Hematopoietic multipotent progenitor cell treated with erythropoietin and hydrocortisone succinate and interleukin-3 and kit ligand, for 17 days (in vitro differentiated cells): Measurements from ENCODE around the gene PRR15L.
A peak's percentile ranks its signal among the peaks of the same experiment; 100 is the strongest.
"Not testable (repeated sequence)": the region's sequence is repeated elsewhere in the genome, so short reads cannot be mapped to it uniquely, and the experiment has no call there.

Source experiments
- DNase-seq: peaks from one replicate; pipeline ENCODE4 v3.0.0-alpha.2; 2015; ENCODE audit warnings: low spot score

PRR15L gene

DNA sequence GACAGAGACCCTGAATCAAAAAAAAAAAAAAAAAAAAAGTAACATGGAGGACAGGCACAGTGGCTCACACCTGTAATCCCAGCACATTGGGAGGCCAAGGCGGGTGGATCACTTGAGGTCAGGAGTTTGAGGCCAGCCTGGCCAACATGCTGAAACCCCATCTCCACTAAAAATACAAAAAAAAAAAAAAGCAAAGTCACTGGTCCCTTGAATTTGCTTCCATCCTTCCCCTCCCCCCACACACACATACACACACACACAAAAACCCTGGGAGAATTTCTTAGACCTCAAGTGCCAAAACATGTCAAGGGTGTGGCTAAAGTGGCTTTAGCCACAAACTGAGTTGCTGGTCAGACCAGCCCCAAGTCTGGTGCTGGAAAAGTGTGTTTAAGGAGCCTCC is 30.8 kb upstream of the PRR15L start:
- not testable (repeated sequence) for DNase-seq

DNA sequence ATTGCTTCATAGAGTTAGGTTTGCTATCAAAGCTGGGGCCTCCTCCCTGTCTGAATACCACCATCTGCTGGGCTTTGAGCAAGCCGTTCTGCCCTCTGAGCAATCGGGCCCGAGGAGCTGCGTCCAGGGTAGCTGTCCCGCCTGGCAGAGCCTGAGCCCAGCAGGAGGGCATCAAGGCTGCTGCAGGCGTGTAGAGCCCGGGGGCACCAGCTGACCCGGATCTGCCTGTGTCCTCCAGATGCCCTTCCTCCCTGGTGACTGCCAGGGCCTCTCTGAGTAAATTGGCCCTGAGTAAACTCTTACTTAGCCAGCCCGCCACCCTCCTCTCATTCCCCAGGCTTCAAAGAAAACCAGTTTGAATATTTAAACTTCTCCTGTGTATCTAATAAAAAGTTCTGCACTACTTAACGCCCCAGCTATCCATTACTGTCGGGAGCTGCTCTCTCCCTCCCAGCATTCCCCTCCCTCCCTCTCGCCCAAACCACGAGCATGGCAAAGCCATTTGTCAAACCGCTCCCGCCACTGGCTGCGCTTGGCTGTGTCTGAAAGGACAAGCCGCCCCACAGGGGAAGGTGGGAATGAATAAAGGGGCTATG is 29.7 kb upstream of the PRR15L start:
- DNase-seq, result no peak

DNA sequence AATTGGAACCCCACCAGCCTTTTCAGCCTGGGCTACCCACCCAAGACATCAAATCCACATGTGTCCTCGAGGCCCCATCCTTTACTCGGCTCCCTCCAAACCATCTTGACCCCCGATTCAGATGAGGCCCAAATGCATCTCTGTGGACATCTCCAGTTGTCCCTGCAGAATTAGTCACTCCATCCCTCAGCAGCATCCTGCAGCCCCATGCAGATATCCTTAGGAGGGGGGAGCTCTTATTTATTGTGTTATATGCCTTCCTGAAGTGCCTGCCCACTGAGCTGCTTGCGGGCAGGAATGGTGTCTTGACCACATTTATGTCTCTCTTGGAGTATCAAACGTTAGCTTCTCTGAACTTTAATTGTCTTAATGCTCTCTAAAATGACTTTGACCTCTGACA is 28.8 kb upstream of the PRR15L start:
- DNase-seq, result no peak

DNA sequence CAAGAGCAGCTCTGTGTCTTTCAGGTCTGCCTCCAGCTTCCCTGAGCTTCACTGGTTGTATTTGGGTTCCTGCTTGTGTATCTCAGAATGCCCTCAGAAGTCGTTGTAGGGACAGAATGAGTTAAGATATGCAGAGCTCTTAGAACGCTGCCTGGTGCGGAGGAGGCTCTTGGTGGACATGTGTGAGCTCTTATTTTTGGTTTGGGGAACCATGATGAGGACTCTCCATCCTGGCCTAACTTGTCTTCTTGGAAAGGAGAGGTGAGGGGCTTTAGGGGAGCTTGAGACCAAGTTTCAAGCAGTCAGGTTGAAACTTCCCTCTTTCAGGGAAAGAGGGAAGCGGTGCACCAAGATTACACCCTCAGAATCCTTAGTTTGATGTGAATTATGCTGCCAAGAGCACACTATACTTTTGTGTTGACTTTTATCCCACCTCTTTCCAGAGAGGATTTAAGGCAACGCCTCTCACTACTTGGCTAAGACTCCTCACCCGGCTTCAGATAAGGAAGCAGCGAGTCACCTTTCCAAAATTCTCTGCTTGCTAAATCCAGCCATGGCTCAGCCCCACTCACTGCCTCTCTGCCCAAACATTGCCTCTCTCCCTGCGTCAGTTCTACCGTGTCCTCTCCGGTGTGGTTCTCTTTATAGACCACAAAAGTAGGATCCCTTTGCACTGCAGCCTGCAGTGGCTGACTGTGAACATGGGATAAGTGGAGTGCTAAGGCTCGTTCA is 26.0 kb upstream of the PRR15L start:
- DNase-seq, result no peak

DNA sequence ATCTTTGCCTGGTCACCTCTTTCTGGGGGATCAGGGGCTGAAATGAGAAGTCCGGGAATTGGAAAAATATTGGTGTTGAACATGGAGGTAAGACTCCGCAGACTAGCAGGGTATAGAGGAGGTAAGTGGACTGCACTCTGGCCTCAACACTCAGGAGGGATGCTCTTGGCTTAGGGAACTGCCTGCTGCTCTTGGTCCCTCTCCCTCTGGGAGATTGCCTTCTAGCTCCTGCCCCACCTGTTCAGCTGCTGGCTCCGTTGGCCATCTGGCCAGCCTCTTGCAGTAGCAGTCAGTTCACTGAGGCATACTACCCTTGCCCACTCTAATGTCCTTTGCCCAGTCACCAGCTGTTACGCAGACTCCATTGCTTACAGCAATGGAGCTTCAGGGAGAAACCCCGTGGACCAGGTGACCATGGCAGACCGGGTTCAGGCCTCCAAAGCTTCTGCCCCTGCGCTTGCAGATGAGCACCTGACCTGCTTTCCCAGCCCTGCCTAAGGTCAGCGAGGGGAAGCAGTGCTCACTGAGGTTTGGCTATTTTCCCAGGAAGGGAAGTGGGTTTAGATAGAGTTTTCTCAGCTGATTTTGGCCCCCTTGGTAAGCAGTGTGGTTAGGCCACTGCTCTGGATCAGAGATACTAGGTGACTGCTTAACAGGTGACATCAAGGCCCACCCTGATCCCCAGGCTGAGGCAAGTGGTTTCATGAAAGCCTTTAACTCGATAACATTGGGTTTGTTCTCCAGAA is 25.1 kb upstream of the PRR15L start:
- DNase-seq, result no peak

DNA sequence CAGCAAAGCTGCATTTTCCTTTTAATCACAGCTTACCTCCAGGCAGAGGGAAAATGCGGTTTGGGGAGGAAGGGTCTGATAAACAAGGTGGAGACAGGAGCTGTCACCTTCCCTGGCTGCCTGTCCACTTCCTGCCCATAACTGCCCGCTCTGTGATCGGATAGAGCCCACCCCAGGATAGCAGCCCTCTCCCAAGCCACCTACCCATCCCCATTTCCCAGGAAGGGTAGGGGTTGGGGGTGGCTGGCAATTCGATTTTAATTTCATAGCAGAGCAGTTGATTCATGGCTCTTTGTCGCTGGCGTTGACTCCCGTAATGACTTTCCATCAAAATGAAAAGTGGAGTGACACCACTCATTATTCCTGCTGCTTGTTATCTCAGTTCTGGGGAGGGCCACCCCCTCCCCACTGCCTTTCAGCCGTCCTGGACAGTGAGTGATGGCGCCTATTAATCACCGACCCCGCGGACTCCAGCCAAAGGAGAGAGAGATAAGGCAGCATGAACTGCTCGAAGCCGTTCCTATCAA is 24.5 kb upstream of the PRR15L start:
- DNase-seq, result no peak

DNA sequence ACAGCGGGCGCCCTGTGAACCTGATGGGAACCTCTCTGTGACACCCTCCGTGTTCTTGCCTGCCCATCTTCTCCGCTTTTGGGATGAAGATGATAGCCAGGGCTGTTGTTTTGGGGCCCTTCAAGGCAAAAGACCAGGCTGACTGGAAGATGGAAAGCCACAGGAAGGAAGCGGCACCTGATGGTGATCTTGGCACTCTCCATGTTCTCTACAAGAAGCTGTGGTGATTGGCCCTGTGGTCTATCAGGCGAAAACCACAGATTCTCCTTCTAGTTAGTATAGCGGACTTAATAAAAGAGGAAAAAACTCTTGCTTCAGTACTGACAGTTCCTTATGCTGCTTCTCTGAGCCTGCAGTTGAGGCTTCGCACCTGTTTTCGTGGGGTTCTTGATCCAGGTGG is 23.8 kb upstream of the PRR15L start:
- no peak for DNase-seq

DNA sequence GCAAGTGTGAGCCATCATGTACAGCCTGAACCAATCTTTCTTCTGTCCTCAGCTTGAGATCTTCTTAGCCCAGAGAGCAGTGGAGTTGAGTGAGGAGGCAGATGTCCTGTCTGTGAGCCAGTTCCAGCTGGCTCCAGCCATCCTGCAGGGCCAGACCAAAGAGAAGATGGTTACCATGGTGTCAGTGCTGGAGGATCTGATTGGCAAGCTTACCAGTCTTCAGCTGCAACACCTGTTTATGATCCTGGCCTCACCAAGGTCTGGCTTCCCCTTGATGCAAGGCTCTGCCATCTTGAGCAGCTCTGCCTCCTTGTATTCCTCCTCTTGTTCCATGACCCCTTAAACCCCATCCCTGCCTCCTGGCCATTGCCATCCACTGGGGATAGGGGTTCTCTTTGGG is 22.9 kb upstream of the PRR15L start:
- no peak for DNase-seq

DNA sequence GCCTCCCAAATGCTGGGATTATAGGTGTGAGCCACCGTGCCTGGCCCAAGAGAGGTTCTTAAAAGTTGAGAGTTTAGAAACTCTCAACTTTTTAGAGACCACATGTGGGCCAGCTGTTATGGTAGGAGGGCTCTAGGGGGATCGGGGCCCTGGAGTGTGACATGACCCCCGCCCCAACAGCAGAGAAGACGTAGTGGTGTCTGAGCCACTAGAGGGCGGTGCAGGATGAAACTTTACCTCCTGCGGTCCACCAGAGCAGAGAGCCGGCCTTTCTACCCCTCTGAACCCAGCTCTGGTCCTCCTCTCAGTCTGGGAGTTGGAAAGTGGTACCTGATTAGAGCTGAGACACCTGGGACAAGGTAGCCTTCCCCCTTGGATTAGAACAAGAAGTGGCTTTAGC is 20.6 kb upstream of the PRR15L start:
- DNase-seq, result peak; percentile 51

DNA sequence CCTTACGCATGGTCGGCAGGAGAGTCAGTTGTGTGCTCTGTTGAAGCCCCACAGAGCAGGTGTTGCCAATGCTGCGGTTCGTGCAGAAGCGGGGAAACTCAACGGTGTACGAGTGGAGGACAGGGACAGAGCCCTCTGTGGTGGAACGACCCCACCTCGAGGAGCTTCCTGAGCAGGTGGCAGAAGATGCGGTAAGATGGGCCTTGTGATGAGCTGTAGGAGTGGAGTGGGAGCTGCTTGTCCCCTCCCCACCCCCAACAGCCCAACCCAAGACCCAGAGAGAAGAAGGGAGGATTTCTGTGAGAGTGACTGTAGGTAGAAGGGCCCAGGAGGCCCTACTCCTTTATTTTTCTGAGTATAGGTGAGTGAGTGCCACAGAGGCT is 18.1 kb upstream of the PRR15L start:
- no peak for DNase-seq

DNA sequence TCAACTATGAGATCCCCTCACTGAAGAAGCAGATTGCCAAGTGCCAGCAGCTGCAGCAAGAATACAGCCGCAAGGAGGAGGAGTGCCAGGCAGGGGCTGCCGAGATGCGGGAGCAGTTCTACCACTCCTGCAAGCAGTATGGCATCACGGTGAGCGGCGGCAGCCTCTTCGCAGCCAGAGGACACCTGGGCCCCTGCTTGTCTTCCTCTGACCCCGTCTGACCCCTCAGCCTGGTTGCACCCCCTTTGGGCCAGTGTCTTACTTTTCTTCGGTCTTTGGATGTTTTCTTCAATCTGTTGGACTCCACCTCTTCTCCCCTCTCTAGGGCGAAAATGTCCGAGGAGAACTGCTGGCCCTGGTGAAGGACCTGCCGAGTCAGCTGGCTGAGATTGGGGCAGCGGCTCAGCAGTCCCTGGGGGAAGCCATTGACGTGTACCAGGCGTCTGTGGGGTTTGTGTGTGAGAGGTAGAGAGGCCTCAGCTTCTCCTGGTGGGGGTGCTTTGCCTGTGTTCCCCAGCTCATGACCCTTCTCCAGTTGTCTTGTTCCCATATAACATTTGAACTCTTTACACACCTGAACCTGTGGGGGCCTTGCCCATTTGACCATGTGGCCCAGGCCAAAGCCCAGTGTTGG is 17.6 kb upstream of the PRR15L start:
- DNase-seq, result no peak

DNA sequence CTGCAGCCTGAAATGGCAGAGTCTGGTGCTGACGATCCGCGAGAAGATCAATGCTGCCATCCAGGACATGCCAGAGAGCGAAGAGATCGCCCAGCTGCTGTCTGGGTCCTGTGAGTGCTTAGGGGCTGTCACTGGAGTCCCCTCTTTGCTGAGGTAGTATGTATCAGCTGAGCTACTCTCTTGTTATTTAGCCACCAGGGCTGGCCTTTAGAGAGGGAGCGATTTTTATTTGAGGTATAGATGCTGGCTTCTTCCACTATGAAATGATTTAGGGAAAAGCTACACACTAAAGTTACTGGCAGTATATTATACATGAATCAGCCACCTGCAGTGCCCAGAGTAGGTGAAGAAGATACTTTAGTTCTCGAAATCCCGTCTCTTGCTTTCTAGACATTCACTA is 15.9 kb upstream of the PRR15L start:
- no peak for DNase-seq

DNA sequence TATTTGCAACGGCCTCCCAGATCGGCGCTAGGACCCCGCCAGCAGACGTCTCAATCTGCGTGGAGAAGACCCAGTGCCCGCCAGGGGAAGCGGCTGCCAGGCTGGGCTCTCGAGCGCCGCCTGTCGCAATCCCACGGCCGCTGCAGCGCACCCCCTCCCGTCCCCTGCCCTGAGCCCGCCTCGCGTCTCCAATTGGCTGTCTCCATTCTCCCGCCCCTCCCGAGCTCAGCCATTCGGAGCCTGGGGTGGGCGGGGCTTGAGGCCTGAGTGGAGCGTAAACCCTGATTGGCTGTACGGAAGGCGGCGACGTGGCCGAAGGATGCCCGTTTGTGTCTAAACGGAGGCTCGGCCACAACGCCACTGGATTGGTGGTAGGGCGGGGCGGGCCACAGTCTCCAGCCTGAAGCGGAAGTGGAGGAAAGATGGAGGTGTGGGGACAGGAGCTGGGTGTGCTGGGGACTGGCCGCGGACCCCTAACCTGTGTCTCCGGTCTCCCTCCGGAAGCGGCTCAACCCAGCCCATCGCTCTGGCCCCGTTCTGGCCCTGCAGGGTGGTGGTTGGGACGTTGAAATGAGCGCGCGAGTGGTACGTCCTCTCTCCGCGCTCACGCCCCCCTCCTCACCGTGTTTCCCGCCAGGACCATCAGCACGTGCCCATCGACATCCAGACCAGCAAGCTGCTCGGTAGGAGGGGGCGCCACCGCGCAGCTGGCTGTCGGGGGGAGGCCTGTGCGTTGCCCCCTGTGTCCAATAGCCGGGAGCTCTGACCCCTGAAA is 13.2 kb upstream of the PRR15L start, which contains the start of gene CDK5RAP3:
CDK5RAP3 (plus strand) TSS at position 389 of the 775 bp plus-strand sequence; CDS start at position 423, 34 bp downstream.
- peak; percentile 100 for DNase-seq

DNA sequence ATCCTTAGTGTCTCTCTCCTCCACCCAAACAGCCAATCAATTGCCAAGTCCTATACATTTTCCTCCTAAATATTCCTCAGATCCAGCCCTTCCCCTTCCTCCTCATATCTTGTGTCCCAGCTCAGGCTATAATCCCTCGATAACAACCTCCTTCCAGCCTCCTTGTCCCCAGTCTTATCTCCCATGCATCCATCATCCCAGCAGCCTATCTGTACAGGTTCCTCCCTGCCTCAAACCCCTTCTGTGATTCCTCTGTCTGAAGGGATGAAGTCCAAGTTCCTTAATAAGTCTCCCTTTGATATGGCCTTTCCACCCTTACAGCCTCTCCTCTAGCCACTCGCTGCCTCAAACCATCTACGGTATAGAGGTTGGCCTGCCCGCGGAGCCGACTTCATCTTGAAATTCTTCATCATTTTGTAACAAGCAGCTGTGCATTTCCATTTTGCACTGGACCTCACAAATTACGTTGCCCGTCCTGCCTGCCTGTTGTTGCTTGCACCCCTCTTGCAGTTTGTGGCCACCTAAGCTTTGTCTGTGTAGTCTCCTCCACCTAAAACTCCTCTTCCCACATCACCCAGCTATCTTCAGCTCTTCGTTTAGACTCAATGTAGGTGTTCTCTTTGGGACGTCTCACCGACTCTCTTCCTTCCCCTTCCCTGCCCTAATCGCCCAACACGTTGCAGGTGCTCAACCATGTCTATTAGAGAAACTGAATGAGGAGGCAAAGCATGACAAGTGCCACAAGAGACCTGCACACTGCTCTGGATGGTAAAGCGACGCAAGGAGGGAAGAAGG is 12.4 kb upstream of the PRR15L start:
- DNase-seq, result no peak

DNA sequence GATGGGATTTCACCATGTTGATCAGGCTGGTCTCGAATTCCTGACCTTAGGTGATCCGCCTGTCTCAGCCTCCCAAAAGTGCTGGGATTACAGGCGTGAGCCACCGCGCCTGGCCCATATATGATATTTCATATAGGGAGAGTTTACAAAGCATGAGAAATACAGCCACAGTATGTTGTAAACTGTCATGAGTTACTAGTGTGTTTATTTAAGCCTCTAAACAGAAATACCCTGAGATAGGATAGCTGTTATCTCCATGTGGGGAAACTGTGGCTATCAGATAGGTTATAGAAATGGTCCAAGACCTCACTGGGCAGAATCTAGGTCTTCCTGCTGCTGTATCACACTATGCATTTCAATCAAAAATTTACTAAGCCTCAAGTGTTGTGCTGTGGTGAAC is 11.2 kb upstream of the PRR15L start:
- DNase-seq, result no peak

DNA sequence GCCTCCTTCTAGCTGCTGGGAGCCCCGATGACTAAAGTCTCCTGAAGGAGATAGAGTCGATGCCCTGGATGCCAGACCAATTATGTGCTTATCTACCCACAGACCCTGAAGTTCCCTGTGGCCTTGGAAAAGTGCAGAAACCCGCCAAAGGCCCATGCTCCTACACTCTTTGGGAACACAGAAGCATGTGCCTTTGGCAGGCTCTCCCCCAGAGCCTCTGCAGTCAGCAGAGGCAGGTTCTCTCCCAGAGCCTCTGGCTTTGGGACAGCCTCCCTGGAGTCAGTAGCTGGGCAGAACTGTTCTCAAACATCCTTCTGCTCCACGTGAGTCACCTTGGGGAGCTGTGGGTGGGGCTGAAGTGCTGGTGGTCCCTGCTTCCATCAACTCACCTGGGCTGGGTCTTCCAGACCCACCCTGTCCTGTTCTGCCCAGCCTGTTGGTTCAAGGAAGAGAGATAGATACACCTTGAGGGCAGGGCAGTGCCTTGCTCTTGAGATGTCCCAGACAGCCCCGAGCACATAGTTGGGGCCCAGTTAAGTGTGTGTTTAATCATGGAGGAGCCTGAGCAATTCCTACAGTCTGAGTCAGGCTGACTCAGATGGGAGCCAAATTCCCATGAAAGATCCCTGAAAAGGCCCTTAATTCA is 10.0 kb upstream of the PRR15L start:
- DNase-seq, result no peak

DNA sequence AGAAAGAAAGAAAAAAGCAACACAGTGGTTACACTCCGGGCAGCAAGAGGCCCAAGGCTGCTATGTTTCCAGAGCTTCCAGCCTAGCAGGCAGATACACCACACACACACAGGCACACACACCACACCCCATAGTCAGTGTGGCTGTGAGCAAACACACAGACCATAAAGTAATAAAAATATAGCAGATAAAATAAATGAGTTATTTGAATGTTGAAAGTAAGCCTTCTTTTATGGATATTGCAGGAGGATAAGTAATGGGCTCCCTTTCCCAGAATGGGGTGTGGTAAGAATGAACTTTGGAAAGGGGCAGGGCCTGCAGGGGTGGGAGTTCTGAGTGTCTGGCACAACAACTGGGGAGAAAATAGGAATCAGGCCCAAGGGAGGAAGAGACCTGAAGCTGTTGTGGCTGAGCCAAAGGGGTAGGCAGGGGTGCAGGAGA is 8.4 kb upstream of the PRR15L start:
- DNase-seq, result no peak

DNA sequence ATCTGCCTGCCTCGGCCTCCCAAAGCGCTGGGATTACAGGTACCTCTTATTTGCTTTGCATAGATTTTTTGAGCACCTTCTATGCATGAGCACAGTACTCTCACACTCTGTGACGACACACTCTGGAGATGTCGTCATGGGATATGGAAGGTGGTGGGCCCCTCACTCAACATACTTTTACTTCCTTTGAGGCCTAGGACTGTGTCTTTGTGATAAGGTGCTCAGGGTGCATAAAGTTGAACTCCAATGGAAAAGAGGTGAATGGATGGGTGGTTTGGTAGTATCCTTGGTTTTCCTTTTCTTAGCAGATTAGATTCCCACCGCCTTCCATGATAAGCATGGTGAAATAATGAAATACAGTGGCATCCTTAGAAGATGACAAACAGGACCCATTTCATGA is 7.2 kb upstream of the PRR15L start:
- DNase-seq, result no peak

DNA sequence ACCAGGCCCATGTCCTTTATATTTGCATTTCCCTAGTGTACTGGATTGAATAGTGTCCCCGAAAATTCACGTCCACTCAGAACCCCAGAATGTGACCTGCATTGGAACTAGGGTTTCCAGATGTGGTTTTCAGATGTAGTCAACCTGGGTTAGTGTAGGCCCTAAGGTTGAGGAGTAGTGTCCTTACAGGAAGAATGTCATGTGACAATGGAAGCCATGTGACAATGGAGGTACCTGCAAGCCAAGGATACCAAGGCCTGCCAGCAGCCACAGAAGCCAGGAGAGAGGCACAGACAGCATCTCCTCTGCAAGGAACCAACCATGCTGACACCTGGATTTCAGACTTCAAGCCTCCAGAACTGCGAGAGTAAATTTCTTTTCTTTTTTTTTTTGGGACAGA is 5.2 kb upstream of the PRR15L start:
- DNase-seq, result no peak

DNA sequence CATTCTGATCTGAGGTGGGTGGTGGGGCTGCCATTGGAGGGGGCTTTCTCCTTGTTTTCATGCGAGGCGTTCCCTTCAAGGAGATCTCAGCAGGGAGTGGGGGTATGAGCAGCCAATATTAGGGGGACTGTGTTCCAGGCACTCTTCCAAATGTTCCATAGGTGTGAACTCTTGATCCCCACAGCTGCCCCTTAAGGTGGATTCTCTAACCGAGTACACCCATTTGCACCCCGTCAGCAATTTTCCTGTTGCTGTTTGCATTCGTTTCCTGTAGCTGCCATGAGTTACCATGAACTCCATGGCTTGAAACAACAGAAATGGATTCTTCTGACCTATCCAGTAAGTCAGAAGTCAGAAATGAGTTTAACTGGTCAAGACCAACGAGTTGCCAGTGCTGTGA is 3.7 kb upstream of the PRR15L start:
- no peak for DNase-seq
